Measurements from ENCODE around the gene CPXM2.
A peak's percentile ranks its signal among the peaks of the same experiment; 100 is the strongest.

CPXM2 gene

DNA sequence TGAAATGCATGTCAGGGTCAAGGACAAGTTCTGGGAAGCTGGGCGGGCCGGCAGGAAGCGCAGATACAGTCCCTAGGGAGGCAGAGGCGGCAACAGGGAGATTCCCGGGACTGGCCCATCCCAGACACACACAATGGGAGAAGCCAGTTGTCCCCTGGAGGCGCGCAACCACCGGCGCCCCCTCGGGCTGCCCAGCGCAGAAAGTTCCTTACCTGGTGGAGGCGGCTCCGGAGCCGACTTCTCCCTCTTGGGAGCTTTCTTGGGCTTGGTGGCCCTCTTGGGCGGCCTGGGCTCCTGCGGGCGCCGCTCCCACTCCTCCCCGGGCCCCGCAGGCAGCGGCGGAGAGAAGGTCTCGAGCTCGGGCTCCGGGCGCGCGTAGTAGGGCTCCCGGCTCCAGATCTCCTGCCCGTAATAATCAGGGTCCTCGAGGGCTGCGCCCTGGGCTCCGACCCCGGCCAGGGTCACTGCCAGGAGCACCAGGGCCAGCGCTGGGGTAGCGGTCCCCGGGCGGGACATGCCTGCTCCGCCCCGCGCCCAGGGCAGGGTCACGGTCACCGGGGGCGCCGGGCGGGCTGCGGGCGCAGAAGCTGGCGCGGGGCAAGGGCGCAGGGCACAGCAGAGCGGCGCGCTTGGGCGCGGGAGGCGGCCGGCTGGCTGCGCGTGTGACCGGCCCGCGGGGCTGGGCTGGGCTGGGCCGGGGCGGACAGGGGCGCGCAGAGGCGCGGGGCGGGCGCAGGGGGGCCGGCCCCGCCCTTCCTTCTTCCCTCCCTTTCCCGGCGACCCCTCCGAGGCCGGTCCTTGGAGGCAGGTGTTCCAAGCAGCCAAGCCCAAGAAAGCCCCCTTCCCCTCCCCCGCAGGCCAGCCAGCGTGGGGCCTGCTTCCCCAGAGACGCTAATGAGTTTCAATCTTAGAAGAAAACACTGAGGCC, at the start of gene CPXM2:
Gene CPXM2 (minus strand): TSS at position 664 of the 928 bp plus-strand sequence. CDS start 148 bp downstream, at position 516.
- no peak for DNase-seq

- no peak for DNase-seq
Measured at GRCh38 chr10:123939591-123939990, 48.0 kb upstream of the CPXM2 start.

GRCh38 chr10:123938890-123939289, 47.3 kb upstream of the CPXM2 start:
- no peak for DNase-seq

GRCh38 chr10:123936426-123936825, 44.8 kb upstream of the CPXM2 start:
- DNase-seq = no peak

DNA sequence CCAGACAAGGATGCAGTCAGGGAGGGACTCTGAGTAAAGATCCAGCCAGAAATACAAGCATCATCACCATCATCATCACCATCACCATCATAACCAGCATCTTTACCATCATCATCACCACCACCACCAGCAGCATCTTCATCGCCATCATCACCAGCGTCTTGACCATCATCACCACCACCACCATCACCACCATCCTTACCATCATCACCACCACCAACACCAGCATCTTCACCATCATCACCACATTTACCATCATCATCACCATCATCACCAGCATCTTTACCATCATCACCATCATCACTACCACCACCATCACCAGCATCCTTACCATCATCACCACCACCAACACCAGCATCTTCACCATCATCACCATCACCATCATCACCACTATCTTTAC, 44.1 kb upstream of the CPXM2 start:
- DNase-seq = no peak

DNA sequence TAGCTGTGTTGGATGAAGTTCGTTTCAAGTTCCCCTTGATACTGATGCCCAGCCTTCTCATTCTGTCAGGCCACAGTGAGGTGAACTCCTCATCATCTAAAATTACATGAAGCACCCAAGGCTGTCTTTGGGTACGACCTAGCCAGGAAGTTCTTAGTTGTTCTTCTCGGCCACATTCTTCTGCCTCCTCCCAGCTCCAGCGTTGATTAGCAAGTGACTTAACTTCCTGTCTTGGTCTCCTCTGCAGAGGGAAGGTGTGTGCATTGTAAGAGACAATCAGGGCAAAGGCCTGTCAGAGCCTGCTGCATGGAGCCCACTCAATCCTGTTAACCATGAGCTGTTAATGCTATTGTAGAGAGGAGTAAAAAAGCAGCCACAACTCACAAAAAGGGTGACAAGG, 43.2 kb upstream of the CPXM2 start:
- DNase-seq = no peak

DNA sequence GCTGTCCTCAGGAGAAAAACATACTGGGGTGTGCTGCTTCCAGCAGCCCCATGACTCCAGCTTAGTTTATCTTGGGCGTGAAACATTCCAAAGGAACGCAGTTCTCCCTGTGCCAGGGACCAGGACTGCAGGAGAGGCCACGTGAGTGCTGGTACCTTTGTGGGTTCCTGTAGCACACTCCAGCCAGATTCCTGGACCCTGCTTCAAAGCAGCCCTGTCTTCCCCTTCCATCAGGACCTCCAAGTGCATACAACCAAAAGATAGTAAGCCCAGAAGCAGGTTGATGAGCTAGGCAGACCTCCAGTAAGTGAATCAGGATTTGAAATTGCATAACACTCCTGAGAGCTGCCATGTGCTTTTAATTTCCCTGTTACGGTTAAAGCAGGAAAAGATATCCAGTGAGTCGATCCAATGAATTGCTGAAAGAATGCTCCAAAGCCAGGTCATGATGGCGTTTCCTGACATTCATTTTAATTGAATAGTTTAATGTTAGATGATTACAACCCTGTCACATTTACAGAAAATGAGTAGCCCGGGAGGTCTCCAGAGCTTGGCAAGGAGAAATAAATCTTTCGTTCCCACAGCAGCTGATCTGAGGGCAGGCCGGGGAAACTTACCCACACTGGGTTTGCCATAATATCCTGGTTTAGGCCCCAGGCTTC, 38.9 kb upstream of the CPXM2 start:
- no peak for DNase-seq

DNA sequence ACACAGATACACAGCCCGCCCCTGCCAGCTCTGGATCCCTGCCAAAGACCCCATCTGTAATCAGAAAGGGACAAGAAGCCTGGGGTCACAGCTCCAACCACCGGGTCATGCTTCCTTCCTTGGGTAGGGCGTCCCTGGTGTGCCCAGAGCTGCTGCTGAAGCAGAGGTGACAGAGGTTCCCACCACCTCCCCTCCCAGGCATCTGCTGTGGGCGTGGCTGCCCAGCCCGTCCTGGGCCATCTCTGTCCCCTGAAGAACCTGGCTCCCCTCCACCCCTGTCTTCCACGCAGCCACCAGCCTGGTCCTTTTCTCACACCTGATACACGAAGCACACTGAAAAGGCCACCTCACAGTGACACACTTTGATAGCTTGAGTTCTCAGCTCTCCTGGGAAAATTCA, 38.2 kb upstream of the CPXM2 start:
- no peak for DNase-seq

DNA sequence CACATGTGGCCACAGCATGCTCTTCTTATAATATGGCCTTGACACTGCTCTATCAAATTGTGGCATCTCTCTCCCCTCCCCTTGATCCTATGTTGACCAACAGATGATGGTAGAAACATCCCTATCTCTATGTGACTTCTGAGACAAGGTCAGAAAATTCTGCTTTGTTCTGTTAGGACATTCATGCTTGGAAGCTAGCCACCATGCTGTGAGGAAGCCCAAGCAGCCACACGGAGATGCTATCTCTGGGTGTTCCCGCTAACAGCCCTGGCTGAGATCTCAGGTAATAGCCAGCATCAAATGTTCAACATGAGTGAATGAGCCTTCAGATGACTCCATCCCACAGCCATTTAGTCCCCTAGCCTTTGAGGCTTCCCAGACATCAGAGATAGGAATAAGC, 36.8 kb upstream of the CPXM2 start:
- DNase-seq = no peak

DNA sequence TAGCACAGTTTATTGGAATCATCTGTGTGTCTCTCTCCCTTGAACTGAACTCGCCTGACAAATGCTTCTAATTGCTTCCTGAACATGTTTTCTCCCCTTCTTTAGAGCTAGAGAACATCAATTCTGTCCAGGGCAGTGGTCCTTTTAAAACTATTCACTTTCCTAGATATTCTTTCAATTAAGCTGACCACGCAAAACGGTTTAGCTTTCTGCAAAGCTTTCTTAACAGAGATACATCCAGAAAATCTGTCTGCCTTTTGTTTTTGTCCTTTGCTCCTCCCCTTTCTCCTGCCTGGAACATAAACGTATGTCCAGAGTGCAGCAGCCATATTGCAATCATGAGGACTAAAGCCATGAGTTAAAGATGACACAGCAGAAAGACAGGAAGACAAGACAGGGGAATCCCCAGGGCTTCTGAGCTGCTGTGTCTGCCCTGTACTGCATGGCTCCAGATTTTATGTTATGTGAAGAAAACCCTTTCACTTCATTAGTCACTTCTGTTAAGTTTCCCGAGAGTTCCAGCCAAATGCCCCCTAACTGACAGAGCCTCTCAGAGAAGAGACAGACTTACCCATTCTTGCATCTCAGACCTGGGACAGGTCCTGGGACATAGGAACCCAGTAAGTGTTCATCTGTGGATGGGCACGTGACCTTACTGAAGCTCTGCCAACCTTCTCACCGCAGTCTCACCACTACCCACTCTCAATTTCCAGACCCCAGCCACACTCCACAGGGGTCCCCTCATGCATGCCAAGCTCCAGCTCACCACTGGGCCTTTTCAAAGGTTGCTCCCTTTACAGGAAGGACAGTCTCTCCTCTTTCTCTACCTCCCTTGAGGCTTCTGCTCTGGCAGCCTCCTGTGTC, 35.0 kb upstream of the CPXM2 start:
- no peak for DNase-seq

- peak; percentile 27 for DNase-seq
Measured at GRCh38 chr10:123922126-123922525, 30.5 kb upstream of the CPXM2 start.

GRCh38 chr10:123916775-123917174, 25.2 kb upstream of the CPXM2 start:
- no peak for DNase-seq

DNA sequence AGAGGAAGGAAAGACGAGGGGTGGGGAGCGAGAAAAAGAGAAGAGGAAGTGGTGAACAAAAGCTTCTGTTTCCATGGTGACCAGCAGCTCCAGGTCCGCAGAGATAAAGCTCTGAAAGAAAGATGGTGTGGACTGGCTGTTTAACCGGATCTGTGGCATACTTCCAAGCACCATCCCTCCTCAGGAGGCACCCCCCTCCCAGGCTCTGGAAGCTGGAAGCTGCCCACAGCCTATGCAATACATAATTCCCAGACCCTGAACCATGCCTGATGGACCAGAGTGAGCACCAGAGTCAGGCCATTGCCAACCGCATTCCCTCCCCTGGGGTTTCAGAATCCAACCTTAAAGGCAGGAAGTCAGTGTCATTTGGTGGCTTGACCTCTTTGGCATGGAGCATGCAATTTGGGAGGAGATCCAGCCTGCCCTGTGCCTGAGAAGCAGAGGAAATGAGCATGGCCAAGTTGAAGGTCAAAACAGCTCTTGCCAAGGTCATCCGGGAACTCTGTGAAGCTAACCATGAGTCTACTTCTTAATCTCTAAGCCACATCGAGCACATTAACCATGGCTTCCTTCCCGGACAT, 22.2 kb upstream of the CPXM2 start:
- DNase-seq = no peak

- DNase-seq = peak; percentile 71
Measured at GRCh38 chr10:123912871-123913270, 21.3 kb upstream of the CPXM2 start.

DNA sequence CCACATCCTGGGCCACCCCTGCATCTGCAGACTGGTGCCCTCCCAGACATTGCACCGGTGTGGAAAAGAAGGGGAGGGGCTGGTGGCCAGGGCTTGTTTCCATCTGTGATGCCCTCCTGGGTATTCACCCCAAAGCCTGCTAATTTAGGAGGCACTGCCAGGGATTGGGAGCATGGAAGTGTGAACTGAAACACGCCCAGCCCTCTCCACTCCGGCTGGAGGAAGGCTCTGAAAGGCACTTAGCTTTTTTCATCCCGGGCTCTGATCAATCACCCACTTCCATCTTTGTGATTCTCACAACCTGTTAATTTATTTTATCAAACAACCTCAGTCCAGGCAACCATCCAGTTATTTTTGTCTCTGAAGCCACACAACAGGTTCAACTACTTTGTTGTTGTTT, 20.9 kb upstream of the CPXM2 start:
- no peak for DNase-seq

DNA sequence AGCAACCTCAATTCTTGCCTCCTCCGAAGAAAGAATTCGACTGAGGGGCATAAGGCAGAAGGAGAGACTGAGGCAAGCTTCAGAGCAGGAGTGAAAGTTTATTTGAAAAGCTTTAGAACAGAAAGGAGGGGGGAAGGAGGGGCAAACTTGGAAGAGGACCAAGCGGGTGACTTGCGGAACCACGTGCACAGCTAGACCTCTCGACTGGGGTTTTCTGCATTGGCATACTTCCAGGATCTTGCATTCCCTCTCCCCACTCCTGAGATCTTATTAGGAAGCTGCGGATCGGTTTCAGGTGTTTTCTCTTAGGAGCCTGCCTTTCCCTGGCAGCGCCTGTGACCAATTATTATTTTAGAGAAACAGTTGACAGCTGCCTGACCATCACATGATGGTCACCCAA, 20.3 kb upstream of the CPXM2 start:
- DNase-seq = peak; percentile 84

- DNase-seq = no peak
Measured at GRCh38 chr10:123909866-123910265, 18.3 kb upstream of the CPXM2 start.

GRCh38 chr10:123909426-123909825, 17.8 kb upstream of the CPXM2 start:
- DNase-seq = no peak

GRCh38 chr10:123908379-123908778, 16.8 kb upstream of the CPXM2 start:
- DNase-seq = no peak

- DNase-seq = peak; percentile 48
Measured at GRCh38 chr10:123906884-123907652, 15.5 kb upstream of the CPXM2 start.

DNA sequence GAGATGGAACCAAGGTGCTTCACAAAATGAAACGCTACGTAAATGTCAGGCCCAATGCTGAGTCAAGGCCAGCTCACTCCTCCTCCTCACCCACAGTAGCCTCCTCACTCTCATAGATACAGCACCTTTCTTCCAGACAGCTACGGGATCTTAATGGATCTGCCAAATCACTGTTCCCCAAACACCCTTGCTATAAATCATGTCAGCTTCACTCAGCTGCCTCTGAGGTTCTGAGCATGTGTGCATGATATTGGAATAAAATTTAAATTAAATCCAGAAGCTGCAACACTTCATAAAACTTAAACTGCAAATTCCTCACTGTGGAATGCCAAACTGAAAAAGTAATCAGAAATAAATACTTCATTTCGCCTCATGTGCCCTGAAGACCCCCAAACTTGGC, 14.7 kb upstream of the CPXM2 start:
- DNase-seq = no peak

DNA sequence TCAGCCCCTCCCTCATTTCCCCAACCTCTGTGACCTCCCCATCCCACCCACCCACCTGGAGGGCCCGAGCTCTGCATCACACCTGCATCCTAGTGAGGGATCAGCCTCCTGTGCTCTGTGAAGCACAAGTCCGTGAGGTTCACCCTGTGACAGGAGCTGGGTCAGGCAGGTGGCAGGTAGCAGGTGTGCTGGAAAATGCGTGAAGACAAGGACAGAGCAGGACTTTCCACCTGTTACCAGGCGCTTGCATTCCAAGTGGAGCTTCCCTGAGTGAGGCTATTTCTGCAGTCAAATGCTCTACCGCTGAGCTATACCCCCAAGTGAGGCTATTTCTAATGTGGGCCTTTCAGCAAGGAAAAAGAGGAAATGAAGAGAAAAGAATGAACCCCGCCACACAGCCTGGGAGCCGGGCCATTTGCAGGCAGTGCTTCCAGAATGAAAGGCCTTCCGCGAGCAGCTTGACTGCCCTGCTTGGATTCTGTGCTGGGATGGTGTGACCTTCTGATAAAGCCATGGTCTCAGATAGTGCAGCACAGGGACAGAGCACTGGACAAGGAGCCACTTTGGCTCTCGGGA, 13.3 kb upstream of the CPXM2 start:
- peak; percentile 20 for DNase-seq

Measured in DMS79 treated with DMSO at 0.1 percent for 48 hours (cell line).